Astrocyte of the spinal cord (primary cell): ENCODE measurements around the gene MYZAP.

Source experiments
- DNase-seq: peaks from one replicate; pipeline ENCODE4 v3.0.0; 2011; ENCODE audit warnings: low read depth, low spot score
- H3K4me3 ChIP-seq: 2 replicates; pipeline ENCODE4 v1.5.1; 2011; ENCODE audit warnings: low read depth, mild to moderate bottlenecking, low read length, moderate library complexity
- CTCF ChIP-seq: IDR thresholded peaks from 2 replicates; pipeline ENCODE4 v1.5.1; 2012; ENCODE audit warnings: low read depth, mild to moderate bottlenecking, low read length, inconsistent platforms
- in situ Hi-C: cut with HindIII; loops from 2 replicates; pipeline ENCODE4 v1.10.0; 2017; ENCODE audit warnings: low sequenced_read_pairs

Gene MYZAP

GRCh38 chr15:57665194-57665593 is 73.5 kb downstream of the MYZAP start:
- in situ Hi-C loops = no loop called here
- DNase-seq = no peak
- no peak for TF ChIP-seq CTCF
- no peak overlapping the region for H3K4me3 ChIP-seq

GRCh38 chr15:57665939-57666338 is 74.2 kb downstream of the MYZAP start:
- in situ Hi-C loops = no loop called here
- no peak overlapping the region for H3K4me3 ChIP-seq
- no peak for DNase-seq
- no peak for TF ChIP-seq CTCF

- TF ChIP-seq CTCF = peak; percentile 63
- in situ Hi-C loops = no loop called here
- peak; percentile 70 for DNase-seq
- no peak overlapping the region for H3K4me3 ChIP-seq
Observed at GRCh38 chr15:57667171-57667849, 75.6 kb downstream of the MYZAP start.

- H3K4me3 ChIP-seq = no peak overlapping the region
- in situ Hi-C loops = no loop called here
- TF ChIP-seq CTCF = no peak
- no peak for DNase-seq
Observed at GRCh38 chr15:57668016-57668415, 76.3 kb downstream of the MYZAP start.

- H3K4me3 ChIP-seq = no peak overlapping the region
- no peak for TF ChIP-seq CTCF
- no peak for DNase-seq
- in situ Hi-C loops = no loop called here
Observed at GRCh38 chr15:57671636-57672035, 79.9 kb downstream of the MYZAP start.

- H3K4me3 ChIP-seq = no peak overlapping the region
- TF ChIP-seq CTCF = no peak
- DNase-seq = no peak
- in situ Hi-C loops = no loop called here
Observed at GRCh38 chr15:57675481-57676181, 83.9 kb downstream of the MYZAP start.
